K562 (cell line): ENCODE measurements around the gene AGFG2. TPM values are rescaled to one million over a fixed set of nuclear protein-coding genes. Genes with fewer than 3 reads are reported as not detected.

Experiments used
- ARNT ChIP-seq, 2 experiments: fragments of 450-650 bp; IDR thresholded peaks; 2 replicates each; pipeline ENCODE4 v1.6.1; 2016; ENCODE audit warnings: mild to moderate bottlenecking in 1 of 2
- ATF1 ChIP-seq, 2 experiments: fragments of 450-650 bp in 1 of 2; IDR thresholded peaks; 2 replicates each; pipeline ENCODE4 v1.6.1; 2016; ENCODE audit warnings: missing compliant biosample characterization in 1 of 2, missing genetic modification characterization in 1 of 2
- ELF2 ChIP-seq: fragments of 250-450 bp; sonication (Bioruptor Pico); IDR thresholded peaks from 2 replicates; pipeline ENCODE4 v1.5.0; 2021; ENCODE audit warnings: mild to moderate bottlenecking
- FOXK2 ChIP-seq, 2 experiments: fragments of 450-650 bp; IDR thresholded peaks in 1 of 2; conservative IDR thresholded peaks in 1 of 2; 2 replicates each; pipeline ENCODE4 v1.6.1; 2016; ENCODE audit warnings: low read depth in 2 of 2, mild to moderate bottlenecking in 1 of 2
- FOXM1 ChIP-seq, 2 experiments: fragments of 450-650 bp in 1 of 2; sonication (generic) in 1 of 2; formaldehyde crosslinking in 1 of 2; IDR thresholded peaks; 2 replicates each; pipeline versions ENCODE4 v1.6.1 to v1.9.0; 2017 to 2022; ENCODE audit warnings: low read depth in 2 of 2, mild to moderate bottlenecking in 2 of 2, missing genetic modification reagents in 1 of 2, moderate library complexity in 1 of 2
- KDM1A ChIP-seq, 2 experiments: fragments of 450-650 bp; IDR thresholded peaks; 2 replicates each; pipeline ENCODE4 v1.6.1; 2016; ENCODE audit warnings: mild to moderate bottlenecking in 2 of 2
- MCM3 ChIP-seq: fragments of 450-650 bp; IDR thresholded peaks from 2 replicates; pipeline ENCODE4 v1.6.1; 2016
- SMAD3 ChIP-seq: fragments of 450-650 bp; formaldehyde crosslinking; conservative IDR thresholded peaks from 2 replicates; pipeline ENCODE4 v1.4.0; 2020; ENCODE audit warnings: mild to moderate bottlenecking
- SMAD4 ChIP-seq: fragments of 250-450 bp; sonication (Bioruptor Pico); conservative IDR thresholded peaks from 2 replicates; pipeline ENCODE4 v1.8.0; 2021; ENCODE audit warnings: inconsistent platforms, mild to moderate bottlenecking, moderate library complexity
- TRIM24 ChIP-seq, 2 experiments: fragments of 450-650 bp; IDR thresholded peaks; 2 replicates each; pipeline ENCODE4 v1.6.1; 2016
- TRIM28 ChIP-seq: fragments of 450-650 bp; IDR thresholded peaks from 2 replicates; pipeline ENCODE4 v1.6.1; 2017
- ZFP91 ChIP-seq: sonication (generic); formaldehyde crosslinking; IDR thresholded peaks from 2 replicates; pipeline ENCODE4 v1.8.0; 2022; ENCODE audit warnings: mild to moderate bottlenecking, missing genetic modification reagents
- ZNF133 ChIP-seq: fragments of 250-450 bp; sonication (Bioruptor Pico); IDR thresholded peaks from 2 replicates; pipeline ENCODE4 v1.4.0; 2020; ENCODE audit warnings: mild to moderate bottlenecking
- ZNF146 ChIP-seq: IDR thresholded peaks from one replicate; pipeline ENCODE4 v1.6.1; 2018; ENCODE audit warnings: missing compliant biosample characterization; ENCODE audit not compliant: unreplicated experiment
- ZNF518B ChIP-seq: fragments of 250-450 bp; sonication (Bioruptor Pico); IDR thresholded peaks from 2 replicates; pipeline ENCODE4 v1.5.0; 2021; ENCODE audit warnings: mild to moderate bottlenecking, moderate library complexity
- ZNF699 ChIP-seq: fragments of 250-450 bp; sonication (Bioruptor Pico); IDR thresholded peaks from 2 replicates; pipeline ENCODE4 v1.8.0; 2021; ENCODE audit warnings: mild to moderate bottlenecking, moderate library complexity; ENCODE audit not compliant: insufficient replicate concordance
- polyA plus RNA-seq, 8 experiments: library from polyadenylated mRNA; depleted of rRNA in 4 of 8; stranded (reverse) in 5 of 8; unstranded in 3 of 8; fragments of >200 nt; fragmentation: Nextera tagmentation in 2 of 8; fragmentation: Illumina TruSeq in 1 of 8; extraction: Ambion mirVana in 2 of 8; extraction: Trizol in 1 of 8; gene quantifications; 2 replicates each; pipeline versions ENCODE4 v1.2.1 to v1.2.3, GENCODE V29; 2011 to 2014; ENCODE audit warnings: inconsistent platforms in 1 of 8, missing spikeins in 1 of 8
- total RNA-seq, 7 experiments: library from RNA; depleted of rRNA in 6 of 7; stranded (reverse); fragments of >200 nt in 6 of 7; fragmentation: Illumina TruSeq in 2 of 7; extraction: Trizol in 2 of 7; gene quantifications; 2 replicates each; pipeline versions ENCODE4 v1.2.1 to v1.2.3, GENCODE V29; 2011 to 2021; ENCODE audit warnings: low replicate concordance in 1 of 7
- TF ChIP-seq, protein P1 (sequence below): fragments of 250-450 bp; sonication (Bioruptor Pico); IDR thresholded peaks from 2 replicates; pipeline ENCODE4 v1.4.0; 2020; ENCODE audit warnings: mild to moderate bottlenecking, moderate library complexity
- TF ChIP-seq, protein P2 (sequence below): fragments of 250-450 bp; sonication (Bioruptor Pico); IDR thresholded peaks from 2 replicates; pipeline ENCODE4 v1.8.0; 2022; ENCODE audit warnings: inconsistent platforms, mild to moderate bottlenecking, moderate library complexity, borderline replicate concordance

AGFG2 gene
- total and polyA plus RNA-seq, 9 of the 15 experiments (the other 6 are each of a cell fraction or from before 2014, with no cell fraction given), result 0.31 to 23.1 (median 6.5) TPM

DNA sequence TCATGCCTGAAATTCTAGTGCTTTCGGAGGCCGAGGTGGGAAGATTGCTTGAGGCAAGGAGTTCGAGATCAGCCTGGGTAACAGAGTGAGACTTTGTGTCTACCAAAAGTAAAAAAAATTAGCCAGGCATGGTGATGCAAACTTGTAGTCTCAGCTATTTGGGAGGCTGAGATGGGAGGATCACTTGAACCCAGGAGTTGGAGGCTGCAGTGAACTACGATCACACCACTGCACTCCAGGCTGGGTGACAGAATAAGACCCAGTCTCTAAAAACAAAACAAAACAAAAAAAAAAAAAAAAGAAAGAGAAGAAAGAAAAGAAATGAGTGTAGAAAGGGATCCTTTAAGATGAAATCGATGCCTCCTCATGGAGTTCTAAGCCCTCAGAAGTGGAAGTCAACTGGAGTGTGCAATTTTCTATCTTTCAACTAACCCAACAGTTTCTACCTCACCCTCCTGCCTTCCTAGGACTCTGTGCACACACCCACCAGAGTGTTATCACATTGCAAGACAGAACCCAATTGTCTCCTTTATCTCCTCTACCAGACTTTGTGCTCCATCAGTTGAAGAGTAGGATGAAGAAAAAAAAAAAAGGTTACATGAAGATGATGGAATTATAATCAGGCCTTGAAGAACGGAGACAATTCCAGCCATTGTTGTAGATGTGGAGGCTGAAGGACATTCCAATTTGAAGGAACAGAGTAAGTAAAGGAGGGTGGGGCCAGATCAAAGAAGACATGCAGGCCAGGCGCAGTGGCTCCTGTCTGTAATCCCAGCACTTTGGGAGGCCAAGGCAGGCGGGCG lies 28.4 kb upstream of the AGFG2 start (continued):
- TF ChIP-seq ZNF518B (CRISPR knock-in tag), result no peak
- TF ChIP-seq, protein P1, sequence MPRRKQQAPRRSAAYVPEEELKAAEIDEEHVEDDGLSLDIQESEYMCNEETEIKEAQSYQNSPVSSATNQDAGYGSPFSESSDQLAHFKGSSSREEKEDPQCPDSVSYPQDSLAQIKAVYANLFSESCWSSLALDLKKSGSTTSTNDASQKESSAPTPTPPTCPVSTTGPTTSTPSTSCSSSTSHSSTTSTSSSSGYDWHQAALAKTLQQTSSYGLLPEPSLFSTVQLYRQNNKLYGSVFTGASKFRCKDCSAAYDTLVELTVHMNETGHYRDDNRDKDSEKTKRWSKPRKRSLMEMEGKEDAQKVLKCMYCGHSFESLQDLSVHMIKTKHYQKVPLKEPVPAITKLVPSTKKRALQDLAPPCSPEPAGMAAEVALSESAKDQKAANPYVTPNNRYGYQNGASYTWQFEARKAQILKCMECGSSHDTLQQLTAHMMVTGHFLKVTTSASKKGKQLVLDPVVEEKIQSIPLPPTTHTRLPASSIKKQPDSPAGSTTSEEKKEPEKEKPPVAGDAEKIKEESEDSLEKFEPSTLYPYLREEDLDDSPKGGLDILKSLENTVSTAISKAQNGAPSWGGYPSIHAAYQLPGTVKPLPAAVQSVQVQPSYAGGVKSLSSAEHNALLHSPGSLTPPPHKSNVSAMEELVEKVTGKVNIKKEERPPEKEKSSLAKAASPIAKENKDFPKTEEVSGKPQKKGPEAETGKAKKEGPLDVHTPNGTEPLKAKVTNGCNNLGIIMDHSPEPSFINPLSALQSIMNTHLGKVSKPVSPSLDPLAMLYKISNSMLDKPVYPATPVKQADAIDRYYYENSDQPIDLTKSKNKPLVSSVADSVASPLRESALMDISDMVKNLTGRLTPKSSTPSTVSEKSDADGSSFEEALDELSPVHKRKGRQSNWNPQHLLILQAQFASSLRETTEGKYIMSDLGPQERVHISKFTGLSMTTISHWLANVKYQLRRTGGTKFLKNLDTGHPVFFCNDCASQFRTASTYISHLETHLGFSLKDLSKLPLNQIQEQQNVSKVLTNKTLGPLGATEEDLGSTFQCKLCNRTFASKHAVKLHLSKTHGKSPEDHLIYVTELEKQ, result no peak
- TF ChIP-seq KDM1A (IDR thresholded peaks at IDR 0.05), result peak; percentile 83 to 89
- peak; percentile 18; the same call in 1 of the 2 replicates for TF ChIP-seq TRIM28
- peak; percentile 25 to 36; a peak in 1 of 4 replicates for TF ChIP-seq FOXK2 (conservative IDR thresholded peaks at IDR 0.05 in 1 of 2, IDR thresholded peaks at IDR 0.05 in 1 of 2; ENCODE audit: low read depth in 2 of 2)
- TF ChIP-seq TRIM24 (IDR thresholded peaks at IDR 0.05), result peak; percentile 81 to 86
- TF ChIP-seq ATF1 (CRISPR knock-in tag; IDR thresholded peaks at IDR 0.05), result no peak
- peak; percentile 59 for TF ChIP-seq ATF1 (tag; IDR thresholded peaks at IDR 0.05)
- TF ChIP-seq, protein P2, sequence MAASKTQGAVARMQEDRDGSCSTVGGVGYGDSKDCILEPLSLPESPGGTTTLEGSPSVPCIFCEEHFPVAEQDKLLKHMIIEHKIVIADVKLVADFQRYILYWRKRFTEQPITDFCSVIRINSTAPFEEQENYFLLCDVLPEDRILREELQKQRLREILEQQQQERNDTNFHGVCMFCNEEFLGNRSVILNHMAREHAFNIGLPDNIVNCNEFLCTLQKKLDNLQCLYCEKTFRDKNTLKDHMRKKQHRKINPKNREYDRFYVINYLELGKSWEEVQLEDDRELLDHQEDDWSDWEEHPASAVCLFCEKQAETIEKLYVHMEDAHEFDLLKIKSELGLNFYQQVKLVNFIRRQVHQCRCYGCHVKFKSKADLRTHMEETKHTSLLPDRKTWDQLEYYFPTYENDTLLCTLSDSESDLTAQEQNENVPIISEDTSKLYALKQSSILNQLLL, result no peak
- no peak for TF ChIP-seq ELF2 (CRISPR knock-in tag)
- TF ChIP-seq FOXM1 (IDR thresholded peaks at IDR 0.05; ENCODE audit: low read depth), result peak; percentile 84
- TF ChIP-seq FOXM1 (CRISPR knock-in tag; IDR thresholded peaks at IDR 0.05; ENCODE audit: low read depth), result no peak
- no peak for TF ChIP-seq ZNF699
- TF ChIP-seq SMAD3 (CRISPR knock-in tag), result no peak
- TF ChIP-seq ARNT (IDR thresholded peaks at IDR 0.05), result peak; percentile 76 to 93
- TF ChIP-seq ZNF146 (CRISPR knock-in tag), result no peak
- peak; percentile 69 for TF ChIP-seq SMAD4 (CRISPR knock-in tag)
- TF ChIP-seq ZNF133, result no peak
- no peak for TF ChIP-seq ZFP91
- TF ChIP-seq MCM3, result no peak
